ENCODE measurements around the gene STK31. TPM values are rescaled to one million over a fixed set of nuclear protein-coding genes. Genes with fewer than 3 reads are reported as not detected.

Gene STK31
- total and polyA plus RNA-seq, 2 donors (not counting 1 experiment from before 2014, with no cell fraction given): 0.17 TPM; not detected in 1

GRCh38 chr7:23759671-23760391 is 49.8 kb downstream of the STK31 start:
- no peak overlapping the region for H3K27ac ChIP-seq (ENCODE audit: insufficient read depth, low read length)
- TF ChIP-seq EZH2 (IDR thresholded peaks at IDR 0.05; ENCODE audit: low read length, missing control alignments) (no peak), CTCF (conservative IDR thresholded peaks at IDR 0.05 in 1 of 2, IDR thresholded peaks at IDR 0.05 in 1 of 2; ENCODE audit: low read depth in 1 of 2, low read length in 2 of 2) (no peak)
- H4K20me1 ChIP-seq (ENCODE audit: control insufficient read depth, extremely low read depth, insufficient read depth, low read length): no peaks in the 10 kb centered on the region
- DNase-seq (ENCODE audit: low read depth in 2 of 2): peak in 1 of 2 donors; percentile 93
- no peak overlapping the region for H3K9ac ChIP-seq (ENCODE audit: insufficient read depth, low read length)
- H3K79me2 ChIP-seq (ENCODE audit: control insufficient read depth, insufficient read depth, low read length): no peaks in the 10 kb centered on the region
- no peaks in the 10 kb centered on the region for H3K27me3 ChIP-seq (ENCODE audit: control insufficient read depth, insufficient read depth, low read length)
- no peaks in the 10 kb centered on the region for H3K36me3 ChIP-seq (ENCODE audit: control insufficient read depth, insufficient read depth, low read length)
- no peak overlapping the region for H3K4me2 ChIP-seq (ENCODE audit: extremely low read depth, insufficient read depth, low read length)
- no peaks in the 10 kb centered on the region for H3K9me3 ChIP-seq (ENCODE audit: control insufficient read depth, insufficient read depth, low read depth, low read length)
- H3K4me3 ChIP-seq (replicated peaks in 1 of 4; ENCODE audit: control extremely low read depth in 1 of 4, insufficient read depth in 1 of 4, low read depth in 3 of 4, low read length in 4 of 4): no peak overlapping the region
- no peaks in the 10 kb centered on the region for H3K4me1 ChIP-seq (ENCODE audit: control insufficient read depth, extremely low read depth, insufficient read depth, low read length)
- H2AFZ ChIP-seq (ENCODE audit: low read length): no peak overlapping the region

GRCh38 chr7:23765943-23766342 is 55.9 kb downstream of the STK31 start:
- TF ChIP-seq CTCF (conservative IDR thresholded peaks at IDR 0.05 in 1 of 2, IDR thresholded peaks at IDR 0.05 in 1 of 2; ENCODE audit: low read depth in 1 of 2, low read length in 2 of 2) (no peak), EZH2 (IDR thresholded peaks at IDR 0.05; ENCODE audit: low read length, missing control alignments) (no peak)
- Histone ChIP-seq H2AFZ (ENCODE audit: low read length) (no peak overlapping the region), H3K79me2 (ENCODE audit: control insufficient read depth, insufficient read depth, low read length) (no peaks in the 10 kb centered on the region), H3K9me3 (ENCODE audit: control insufficient read depth, insufficient read depth, low read depth, low read length) (no peaks in the 10 kb centered on the region), H3K4me2 (ENCODE audit: extremely low read depth, insufficient read depth, low read length) (no peak overlapping the region), H3K27ac (ENCODE audit: insufficient read depth, low read length) (no peak overlapping the region), H3K36me3 (ENCODE audit: control insufficient read depth, insufficient read depth, low read length) (no peaks in the 10 kb centered on the region), H3K4me1 (ENCODE audit: control insufficient read depth, extremely low read depth, insufficient read depth, low read length) (no peaks in the 10 kb centered on the region), H4K20me1 (ENCODE audit: control insufficient read depth, extremely low read depth, insufficient read depth, low read length) (no peaks in the 10 kb centered on the region), H3K27me3 (ENCODE audit: control insufficient read depth, insufficient read depth, low read length) (no peaks in the 10 kb centered on the region), H3K4me3 (replicated peaks in 1 of 4; ENCODE audit: control extremely low read depth in 1 of 4, insufficient read depth in 1 of 4, low read depth in 3 of 4, low read length in 4 of 4) (no peak overlapping the region), H3K9ac (ENCODE audit: insufficient read depth, low read length) (no peak overlapping the region)
- no peak for DNase-seq (ENCODE audit: low read depth in 2 of 2)

- DNase-seq (ENCODE audit: low read depth in 2 of 2): no peak
- TF ChIP-seq EZH2 (IDR thresholded peaks at IDR 0.05; ENCODE audit: low read length, missing control alignments) (no peak), CTCF (conservative IDR thresholded peaks at IDR 0.05 in 1 of 2, IDR thresholded peaks at IDR 0.05 in 1 of 2; ENCODE audit: low read depth in 1 of 2, low read length in 2 of 2) (no peak)
- no peaks in the 10 kb centered on the region for H3K9me3 ChIP-seq (ENCODE audit: control insufficient read depth, insufficient read depth, low read depth, low read length)
- no peaks in the 10 kb centered on the region for H3K27me3 ChIP-seq (ENCODE audit: control insufficient read depth, insufficient read depth, low read length)
- H3K27ac ChIP-seq (ENCODE audit: insufficient read depth, low read length): no peak overlapping the region
- no peak overlapping the region for H3K4me3 ChIP-seq (replicated peaks in 1 of 4; ENCODE audit: control extremely low read depth in 1 of 4, insufficient read depth in 1 of 4, low read depth in 3 of 4, low read length in 4 of 4)
- H3K4me1 ChIP-seq (ENCODE audit: control insufficient read depth, extremely low read depth, insufficient read depth, low read length): no peaks in the 10 kb centered on the region
- no peak overlapping the region for H2AFZ ChIP-seq (ENCODE audit: low read length)
- no peaks in the 10 kb centered on the region for H3K79me2 ChIP-seq (ENCODE audit: control insufficient read depth, insufficient read depth, low read length)
- no peak overlapping the region for H3K4me2 ChIP-seq (ENCODE audit: extremely low read depth, insufficient read depth, low read length)
- H3K9ac ChIP-seq (ENCODE audit: insufficient read depth, low read length): no peak overlapping the region
- no peaks in the 10 kb centered on the region for H4K20me1 ChIP-seq (ENCODE audit: control insufficient read depth, extremely low read depth, insufficient read depth, low read length)
- no peaks in the 10 kb centered on the region for H3K36me3 ChIP-seq (ENCODE audit: control insufficient read depth, insufficient read depth, low read length)
These were observed 57.5 kb downstream of the STK31 start for GRCh38 chr7:23767514-23767913.
